ENCODE data around the gene MYO18B. TPM values are rescaled to one million over a fixed set of nuclear protein-coding genes. Genes with fewer than 3 reads are reported as not detected.

MYO18B gene
- total and polyA plus RNA-seq, 2 of the 8 experiments (the other 6 are each of a cell fraction or from before 2014, with no cell fraction given), result 0.62 to 0.78 TPM

DNA sequence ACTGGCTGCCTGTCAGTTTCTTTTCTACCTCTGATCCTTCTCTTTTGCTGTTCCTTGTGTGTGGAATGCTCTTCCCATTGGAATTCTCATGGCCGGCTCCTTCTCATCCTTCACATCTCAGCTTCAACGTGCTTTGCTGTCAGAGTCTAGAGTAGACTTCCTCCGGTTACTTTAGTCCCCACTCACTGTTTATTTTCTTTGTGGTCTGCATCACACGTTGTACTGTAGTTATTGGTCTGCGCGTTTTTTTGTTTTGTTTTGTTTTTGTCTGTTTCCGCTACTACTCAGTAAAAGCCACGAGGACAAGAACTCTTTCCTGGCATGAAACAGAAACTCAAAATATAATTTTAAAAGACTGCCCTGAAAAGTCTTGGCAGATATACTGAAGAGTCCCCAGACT lies 305.9 kb downstream of the MYO18B start:
- Histone ChIP-seq H4K8ac (ENCODE audit: extremely low read depth, insufficient read depth, low read length) (no peak overlapping the region), H3K4me2 (ENCODE audit: insufficient read depth in 1 of 2, low read depth in 2 of 2, low read length in 2 of 2) (no peak overlapping the region)
- FAIRE-seq, result no peak

More for the DNA sequence above, 305.9 kb downstream of the MYO18B start:
- H3K4me3 ChIP-seq (ENCODE audit: extremely low read depth in 1 of 4, insufficient read depth in 2 of 4, low read depth in 3 of 4, low read length in 4 of 4), result no peak overlapping the region
- no peaks in the 10 kb centered on the region for H4K20me1 ChIP-seq (replicated peaks in 1 of 2; ENCODE audit: control insufficient read depth in 1 of 2, insufficient read depth in 2 of 2, low read length in 2 of 2)
- no peak overlapping the region for H2BK20ac ChIP-seq (ENCODE audit: low read length)
- no peak overlapping the region for H3K56ac ChIP-seq (replicated peaks; ENCODE audit: insufficient read length, low read depth, low read length)
- no peaks in the 10 kb centered on the region for H3K79me1 ChIP-seq (ENCODE audit: low read depth, low read length)
- no peak overlapping the region for H3K27ac ChIP-seq (ENCODE audit: low read depth, low read length)
- DNase-seq (ENCODE audit: low read depth in 1 of 2, low spot score in 2 of 2), result no peak
- H3K79me2 ChIP-seq (ENCODE audit: control insufficient read depth in 1 of 2, insufficient read depth in 2 of 2, low read length in 2 of 2), result no peaks in the 10 kb centered on the region
- no peaks in the 10 kb centered on the region for H3K36me3 ChIP-seq (ENCODE audit: control insufficient read depth in 2 of 4, insufficient read depth in 4 of 4, low read length in 3 of 4)
- H2BK12ac ChIP-seq (ENCODE audit: low read depth, low read length), result no peak overlapping the region
- no peak overlapping the region for H2BK15ac ChIP-seq (ENCODE audit: low read length)
- H3K23ac ChIP-seq (ENCODE audit: insufficient read length), result no peak overlapping the region
- H4K5ac ChIP-seq (ENCODE audit: insufficient read length, low read depth, low read length), result no peak overlapping the region
- H2BK5ac ChIP-seq (ENCODE audit: low read depth, low read length), result no peak overlapping the region
- CTCF ChIA-PET (ENCODE audit: partially characterized antibody), result interaction anchor here (1.2 kb wide), 1 partner anchor 123 kb away, joined by 3 read pairs; no protein-coding TSS in a partner anchor
- H3K9me3 ChIP-seq (ENCODE audit: insufficient read depth in 2 of 2, low read depth in 1 of 2, low read length in 1 of 2), result no peaks in the 10 kb centered on the region
- H2AK5ac ChIP-seq (ENCODE audit: low read depth, low read length), result no peak overlapping the region
- H3K23me2 ChIP-seq (ENCODE audit: low read depth, low read length), result no peaks in the 10 kb centered on the region
- no peak overlapping the region for H3K14ac ChIP-seq (ENCODE audit: insufficient read length)
- H2BK120ac ChIP-seq (replicated peaks; ENCODE audit: low read depth, low read length), result no peak overlapping the region
- H3K18ac ChIP-seq (ENCODE audit: extremely low read depth, low read length), result no peak overlapping the region
- no peaks in the 10 kb centered on the region; a peak in 1 of 7 replicates for H3K27me3 ChIP-seq (replicated peaks in 1 of 4; ENCODE audit: control insufficient read depth in 3 of 4, extremely low read depth in 1 of 4, insufficient read depth in 3 of 4, low read length in 3 of 4)
- no peak overlapping the region for H3K4ac ChIP-seq (replicated peaks; ENCODE audit: insufficient read length, low read depth, low read length)
- WGBS, 2 experiments (ENCODE audit: extremely low coverage in 1 of 2, insufficient coverage in 1 of 2, insufficient read length in 1 of 2, insufficient replicate concordance in 2 of 2, low coverage in 1 of 2, low lambda C conversion rate in 2 of 2, missing lambda C conversion rate in 1 of 2), result 85% methylated on average over 8 of the region's 8 CpGs; no CpG with 5 or more reads in 1 of the 2 experiments
- TF ChIP-seq KDM4A (IDR thresholded peaks at IDR 0.05; ENCODE audit: low read depth, low read length, severe bottlenecking) (no peak), POLR2A (IDR thresholded peaks at IDR 0.05; ENCODE audit: control extremely low read depth in 1 of 2, low read depth in 2 of 2, low read length in 2 of 2) (no peak), TBP (IDR thresholded peaks at IDR 0.05; ENCODE audit: low read depth, low read length) (no peak), CREB1 (IDR thresholded peaks at IDR 0.05) (no peak), KDM1A (IDR thresholded peaks at IDR 0.05; ENCODE audit: borderline replicate concordance, low read length) (no peak)
- no peak overlapping the region for H3K9ac ChIP-seq (replicated peaks in 1 of 4; ENCODE audit: extremely low read depth in 1 of 4, low read depth in 3 of 4, low read length in 3 of 4)
- no peak overlapping the region for H2AFZ ChIP-seq (ENCODE audit: low read length)
- H3K4me1 ChIP-seq (replicated peaks in 1 of 4; ENCODE audit: control insufficient read depth in 3 of 4, insufficient read depth in 4 of 4, low read length in 3 of 4), result no peaks in the 10 kb centered on the region
- POLR2A ChIA-PET (ENCODE audit: partially characterized antibody), result no interaction called here
- H4K91ac ChIP-seq (replicated peaks; ENCODE audit: insufficient read length, low read length), result no peak overlapping the region
